ENCODE measurements around the gene LRRC71. TPM values are rescaled to one million over a fixed set of nuclear protein-coding genes. Genes with fewer than 3 reads are reported as not detected.

The LRRC71 gene
- total RNA-seq (2014; rRNA removed; shearing (Covaris generic); ENCODE audit: low replicate concordance) = 0.14 TPM in 1 of 2 replicates, not detected in the other

DNA sequence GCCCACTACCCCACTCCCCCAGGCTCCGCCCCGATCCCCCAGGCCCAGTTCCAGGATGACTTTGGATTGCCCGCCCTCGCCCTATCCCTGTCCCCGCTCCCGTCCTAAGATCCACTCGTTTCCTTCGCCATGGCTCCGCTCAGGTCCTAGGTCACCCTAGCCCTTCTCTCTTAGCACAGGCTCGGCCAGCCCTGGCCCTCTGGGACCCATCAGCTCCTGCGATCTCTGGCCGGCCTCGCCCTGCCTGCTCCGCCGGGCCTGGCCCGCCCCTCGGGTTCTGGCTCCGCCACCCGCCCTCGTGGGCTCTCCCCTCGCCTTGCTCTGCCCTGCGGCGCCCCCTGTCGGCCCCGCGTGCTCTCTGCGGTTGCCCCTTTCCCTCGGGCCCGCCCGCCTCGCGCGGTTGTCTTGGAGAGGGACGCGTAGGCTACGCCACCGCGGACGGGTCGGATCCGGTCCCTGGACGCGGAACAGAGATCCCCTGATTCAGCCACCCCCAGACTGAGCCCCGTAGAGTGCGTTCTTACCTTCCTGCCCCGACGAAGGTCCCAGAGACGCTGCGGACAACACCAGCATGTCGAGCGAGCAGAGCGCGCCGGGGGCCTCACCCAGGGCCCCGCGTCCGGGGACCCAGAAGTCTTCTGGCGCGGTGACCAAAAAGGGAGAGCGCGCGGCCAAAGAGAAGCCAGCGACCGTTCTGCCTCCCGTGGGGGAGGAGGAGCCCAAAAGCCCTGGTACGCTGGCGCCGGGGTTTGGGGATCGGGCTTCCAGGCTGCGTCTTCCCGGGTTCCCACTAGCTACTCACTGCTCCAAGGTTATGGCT, at the start of gene LRRC71:
TSS of gene LRRC71 (plus strand) at position 400 of the 820 bp plus-strand sequence. CDS start at position 572, 172 bp downstream.
- in situ Hi-C loops (cut with HindIII; ENCODE audit: low pct_unique_long_range_greater_than_20kb, low sequenced_read_pairs) = no loop called here
- DNase-seq (ENCODE audit: low read depth) = peak; percentile 71

DNA sequence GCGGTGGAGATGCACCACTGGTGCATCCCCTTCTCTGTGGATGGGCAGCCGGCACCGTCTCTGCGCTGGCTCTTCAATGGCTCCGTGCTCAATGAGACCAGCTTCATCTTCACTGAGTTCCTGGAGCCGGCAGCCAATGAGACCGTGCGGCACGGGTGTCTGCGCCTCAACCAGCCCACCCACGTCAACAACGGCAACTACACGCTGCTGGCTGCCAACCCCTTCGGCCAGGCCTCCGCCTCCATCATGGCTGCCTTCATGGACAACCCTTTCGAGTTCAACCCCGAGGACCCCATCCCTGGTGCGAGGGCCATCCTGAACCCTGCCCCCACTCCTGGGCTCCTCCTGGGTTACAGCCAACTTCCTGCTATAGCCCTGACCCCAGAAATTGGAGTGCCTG, 46.8 kb upstream of the LRRC71 start:
- in situ Hi-C loops (cut with HindIII; ENCODE audit: low pct_unique_long_range_greater_than_20kb, low sequenced_read_pairs) = no loop called here
- no peak for DNase-seq (ENCODE audit: low read depth)

DNA sequence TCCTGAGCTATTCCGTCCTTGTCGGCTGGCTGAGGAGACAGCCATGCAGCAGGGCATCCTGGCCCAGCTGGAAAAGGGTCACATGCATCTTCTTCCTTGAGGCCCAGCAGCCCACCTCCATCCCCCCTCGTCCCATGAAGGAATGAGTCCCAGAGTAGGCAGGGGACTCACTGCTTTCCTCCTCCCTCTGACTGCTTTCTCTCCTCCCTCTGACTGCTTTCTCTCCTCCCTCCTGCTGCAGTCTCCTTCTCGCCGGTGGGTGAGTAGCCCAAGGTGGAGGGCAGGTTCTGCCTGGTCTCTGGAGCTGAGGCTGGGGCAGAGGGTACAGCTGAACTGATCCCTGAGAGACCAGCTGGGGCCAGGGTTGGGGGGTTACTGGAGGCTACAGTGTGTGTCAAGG, 46.3 kb upstream of the LRRC71 start:
- no peak for DNase-seq (ENCODE audit: low read depth)
- in situ Hi-C loops (cut with HindIII; ENCODE audit: low pct_unique_long_range_greater_than_20kb, low sequenced_read_pairs) = no loop called here

DNA sequence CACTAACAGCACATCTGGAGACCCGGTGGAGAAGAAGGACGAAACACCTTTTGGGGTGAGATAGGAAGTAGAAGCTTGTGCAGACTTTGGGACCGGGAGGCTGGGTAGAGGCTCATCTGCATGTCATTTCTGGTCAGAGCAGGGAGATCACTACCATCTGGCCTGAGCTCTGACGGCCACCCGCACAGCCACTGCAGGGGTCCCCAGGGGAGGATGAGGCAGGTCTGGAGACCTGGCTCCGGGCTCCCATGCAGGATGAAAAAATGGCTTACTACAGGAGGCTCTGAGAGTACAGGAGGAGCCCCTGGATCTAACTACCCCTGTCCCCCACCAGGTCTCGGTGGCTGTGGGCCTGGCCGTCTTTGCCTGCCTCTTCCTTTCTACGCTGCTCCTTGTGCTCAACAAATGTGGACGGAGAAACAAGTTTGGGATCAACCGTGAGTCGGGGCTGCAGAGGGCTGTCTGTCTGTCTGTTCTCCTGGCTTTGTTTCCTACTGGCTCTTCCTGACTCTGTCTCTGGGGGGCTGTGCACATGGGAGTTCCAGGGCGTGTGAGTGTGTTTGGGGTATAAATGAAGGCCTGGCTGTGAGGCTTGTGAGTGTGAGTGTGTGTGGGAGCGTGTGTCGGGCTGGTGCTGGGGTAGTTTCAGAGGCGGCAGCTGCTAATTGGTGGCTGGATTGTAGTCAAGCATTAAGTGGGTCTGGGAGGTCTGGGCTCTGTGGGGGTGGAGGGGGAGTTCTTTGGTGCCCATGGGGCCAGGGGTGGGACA, 45.7 kb upstream of the LRRC71 start:
- DNase-seq (ENCODE audit: low read depth) = no peak

DNA sequence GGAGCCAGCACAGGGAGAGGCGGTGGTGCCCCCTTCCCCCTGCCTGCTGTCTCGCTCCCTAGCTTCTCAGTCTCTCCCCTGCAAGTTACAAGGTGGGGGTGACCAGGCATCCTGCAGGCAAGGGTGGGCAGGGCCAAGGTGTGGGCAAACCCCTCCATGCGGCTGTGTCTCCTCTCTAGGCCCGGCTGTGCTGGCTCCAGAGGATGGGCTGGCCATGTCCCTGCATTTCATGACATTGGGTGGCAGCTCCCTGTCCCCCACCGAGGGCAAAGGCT, 45.2 kb upstream of the LRRC71 start:
- in situ Hi-C loops (cut with HindIII; ENCODE audit: low pct_unique_long_range_greater_than_20kb, low sequenced_read_pairs) = no loop called here
- no peak for DNase-seq (ENCODE audit: low read depth)

More for the DNA sequence above, 45.7 kb upstream of the LRRC71 start:
- in situ Hi-C loops (cut with HindIII; ENCODE audit: low pct_unique_long_range_greater_than_20kb, low sequenced_read_pairs) = no loop called here

DNA sequence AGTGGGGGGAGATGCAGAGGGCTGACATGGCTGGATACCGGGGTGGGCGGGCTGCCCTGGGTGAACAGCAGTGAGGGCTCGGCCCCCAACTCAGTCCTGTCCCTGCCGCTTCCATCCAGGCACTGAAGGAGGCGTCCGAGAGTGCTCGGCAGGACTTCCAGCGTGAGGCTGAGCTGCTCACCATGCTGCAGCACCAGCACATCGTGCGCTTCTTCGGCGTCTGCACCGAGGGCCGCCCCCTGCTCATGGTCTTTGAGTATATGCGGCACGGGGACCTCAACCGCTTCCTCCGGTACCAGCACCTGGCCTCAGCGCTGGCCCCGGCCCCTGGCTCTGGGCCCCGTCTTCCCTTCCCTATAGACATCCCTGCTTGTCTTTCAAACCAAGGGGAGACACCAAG, 44.2 kb upstream of the LRRC71 start:
- in situ Hi-C loops (cut with HindIII; ENCODE audit: low pct_unique_long_range_greater_than_20kb, low sequenced_read_pairs) = no loop called here
- no peak for DNase-seq (ENCODE audit: low read depth)

DNA sequence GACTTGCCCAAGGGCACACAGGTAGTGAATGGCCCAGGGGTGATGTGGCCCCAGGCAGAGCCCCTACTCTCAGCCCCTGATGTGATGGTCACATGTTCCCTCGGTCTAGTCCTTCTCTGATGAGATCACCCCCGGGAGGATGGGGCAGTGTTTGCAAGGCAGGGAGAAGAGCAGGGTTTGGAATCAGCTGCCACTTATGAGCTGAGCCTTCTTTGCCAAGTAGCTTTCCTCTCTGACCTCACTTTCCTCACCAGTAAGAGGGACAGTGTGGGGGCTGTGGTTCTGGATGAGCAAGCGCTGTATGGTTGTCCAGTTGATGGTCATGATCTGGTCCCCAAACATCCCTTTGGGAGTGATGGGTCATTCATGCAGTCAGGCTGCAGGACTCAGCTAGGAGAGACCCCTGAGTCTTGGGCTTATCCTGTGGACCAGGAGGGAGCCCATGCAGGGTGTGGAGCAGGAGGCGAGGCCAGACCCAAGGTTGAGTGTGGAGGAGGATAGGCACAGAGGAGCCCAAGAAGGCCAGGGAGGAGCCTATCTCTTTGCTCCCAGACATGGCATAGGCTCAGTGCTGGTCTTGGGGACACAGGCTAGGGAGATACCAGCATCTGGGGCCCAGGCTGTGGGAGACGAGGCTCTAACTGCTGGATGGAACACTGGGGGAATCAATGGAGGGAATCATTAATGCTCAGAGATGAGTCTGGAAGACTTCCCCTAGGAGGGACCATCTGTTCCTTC, 42.8 kb upstream of the LRRC71 start:
- in situ Hi-C loops (cut with HindIII; ENCODE audit: low pct_unique_long_range_greater_than_20kb, low sequenced_read_pairs) = no loop called here
- no peak for DNase-seq (ENCODE audit: low read depth)

DNA sequence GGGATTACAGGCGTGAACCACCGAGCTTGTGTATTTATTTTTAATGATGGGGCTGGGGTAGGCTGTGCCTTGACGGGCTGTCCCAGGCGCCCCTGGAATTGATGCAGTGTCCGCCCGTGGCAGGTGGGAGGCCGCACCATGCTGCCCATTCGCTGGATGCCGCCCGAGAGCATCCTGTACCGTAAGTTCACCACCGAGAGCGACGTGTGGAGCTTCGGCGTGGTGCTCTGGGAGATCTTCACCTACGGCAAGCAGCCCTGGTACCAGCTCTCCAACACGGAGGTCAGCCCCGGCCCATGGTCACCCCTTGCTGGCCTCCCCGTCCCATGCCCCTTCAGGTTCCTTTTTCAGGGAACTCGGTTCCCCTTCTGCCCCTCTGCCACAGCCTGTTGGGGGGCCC, 40.6 kb upstream of the LRRC71 start:
- DNase-seq (ENCODE audit: low read depth) = no peak
- in situ Hi-C loops (cut with HindIII; ENCODE audit: low pct_unique_long_range_greater_than_20kb, low sequenced_read_pairs) = no loop called here

DNA sequence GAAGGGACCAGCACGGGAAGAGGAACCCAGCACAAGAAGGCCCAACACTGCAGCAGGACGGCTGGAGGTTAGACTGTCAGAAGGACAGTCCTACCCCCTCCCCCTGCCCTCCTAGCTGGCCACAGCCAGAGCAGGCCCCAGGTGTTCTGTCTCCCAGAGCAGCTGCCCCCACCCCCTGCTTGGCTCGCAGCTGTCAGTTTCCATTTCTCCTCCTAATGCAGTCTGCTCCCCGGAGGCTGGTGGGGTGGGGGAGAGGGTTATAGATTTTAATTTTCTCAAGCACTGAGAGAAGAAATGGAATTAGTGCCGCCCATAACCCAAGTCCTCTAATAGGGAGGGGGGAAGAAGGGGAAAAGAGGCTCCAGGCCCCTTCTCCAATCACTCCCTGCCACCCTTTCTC, 40.0 kb upstream of the LRRC71 start:
- no peak for DNase-seq (ENCODE audit: low read depth)
- in situ Hi-C loops (cut with HindIII; ENCODE audit: low pct_unique_long_range_greater_than_20kb, low sequenced_read_pairs) = no loop called here

DNA sequence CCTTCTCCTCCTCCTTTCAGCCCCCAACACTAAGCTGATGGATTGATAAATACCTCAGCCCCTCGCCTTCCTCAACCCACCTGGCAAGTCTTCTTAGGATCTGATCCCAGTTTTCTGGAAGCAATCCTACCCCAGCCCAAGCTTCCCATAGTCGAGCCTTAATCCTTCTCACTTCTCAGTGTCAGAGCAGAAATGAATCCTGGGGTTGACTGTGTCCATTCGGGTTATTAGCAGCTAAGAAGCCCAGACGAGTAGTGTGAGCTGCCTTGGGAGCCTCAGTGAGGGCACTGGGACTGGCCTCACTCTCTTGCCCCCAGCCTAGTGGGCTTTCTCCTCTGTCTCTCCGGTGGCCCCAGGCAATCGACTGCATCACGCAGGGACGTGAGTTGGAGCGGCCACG, 39.3 kb upstream of the LRRC71 start:
- in situ Hi-C loops (cut with HindIII; ENCODE audit: low pct_unique_long_range_greater_than_20kb, low sequenced_read_pairs) = no loop called here
- DNase-seq (ENCODE audit: low read depth) = no peak

DNA sequence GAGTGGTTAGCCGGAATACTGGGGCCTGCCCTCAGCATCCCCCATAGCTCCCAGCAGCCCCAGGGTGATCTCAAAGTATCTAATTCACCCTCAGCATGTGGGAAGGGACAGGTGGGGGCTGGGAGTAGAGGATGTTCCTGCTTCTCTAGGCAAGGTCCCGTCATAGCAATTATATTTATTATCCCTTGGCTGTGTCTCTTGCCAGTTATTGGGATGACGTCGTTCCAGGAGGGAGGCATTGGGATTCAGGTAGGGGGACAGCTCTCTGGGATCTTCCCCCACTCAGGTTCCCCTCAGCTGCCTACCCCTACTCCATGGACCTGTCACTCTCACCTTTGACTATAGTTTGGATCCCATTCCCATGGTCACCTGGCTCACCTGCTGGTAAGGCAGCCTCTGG, 38.8 kb upstream of the LRRC71 start:
- no peak for DNase-seq (ENCODE audit: low read depth)
- in situ Hi-C loops (cut with HindIII; ENCODE audit: low pct_unique_long_range_greater_than_20kb, low sequenced_read_pairs) = no loop called here

DNA sequence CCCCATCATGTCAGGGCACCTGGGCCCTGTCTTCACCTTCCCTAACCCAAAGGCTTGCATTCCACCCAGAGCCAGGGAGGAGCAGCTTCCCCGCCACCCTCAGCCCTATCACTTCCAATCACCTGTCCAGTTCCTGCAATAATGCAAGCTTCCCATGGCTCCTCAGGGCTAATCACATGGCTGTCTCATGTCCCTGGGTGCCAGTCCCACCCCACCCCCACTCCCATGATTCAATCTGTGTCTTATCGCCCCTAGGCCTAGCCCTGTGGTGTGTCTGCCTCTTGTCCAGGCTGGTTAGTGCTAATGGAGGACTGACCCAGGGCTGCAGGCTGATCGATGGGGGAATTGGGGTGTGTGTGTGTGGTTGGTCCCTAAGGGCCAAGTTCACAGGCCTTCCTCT, 37.9 kb upstream of the LRRC71 start:
- in situ Hi-C loops (cut with HindIII; ENCODE audit: low pct_unique_long_range_greater_than_20kb, low sequenced_read_pairs) = no loop called here
- DNase-seq (ENCODE audit: low read depth) = no peak

DNA sequence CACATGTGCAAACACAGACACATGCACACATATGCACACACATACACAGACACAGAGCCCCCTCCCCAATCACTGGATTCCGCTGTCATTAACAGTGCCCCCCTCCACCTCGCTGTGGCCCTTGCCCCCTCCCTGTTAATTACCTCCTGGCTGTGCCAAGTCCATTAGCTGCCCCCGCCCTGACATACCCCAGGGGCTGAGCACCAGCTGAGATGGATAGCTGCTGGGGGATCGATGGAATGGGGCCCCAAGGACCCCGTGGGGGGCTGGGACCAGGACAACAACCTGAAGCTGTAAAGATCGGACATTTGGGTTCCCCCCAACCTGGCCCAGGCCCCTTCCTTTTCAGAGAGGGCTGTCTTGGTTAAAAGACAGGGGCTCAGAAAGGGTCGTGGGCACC, 36.5 kb upstream of the LRRC71 start:
- in situ Hi-C loops (cut with HindIII; ENCODE audit: low pct_unique_long_range_greater_than_20kb, low sequenced_read_pairs) = no loop called here
- no peak for DNase-seq (ENCODE audit: low read depth)

DNA sequence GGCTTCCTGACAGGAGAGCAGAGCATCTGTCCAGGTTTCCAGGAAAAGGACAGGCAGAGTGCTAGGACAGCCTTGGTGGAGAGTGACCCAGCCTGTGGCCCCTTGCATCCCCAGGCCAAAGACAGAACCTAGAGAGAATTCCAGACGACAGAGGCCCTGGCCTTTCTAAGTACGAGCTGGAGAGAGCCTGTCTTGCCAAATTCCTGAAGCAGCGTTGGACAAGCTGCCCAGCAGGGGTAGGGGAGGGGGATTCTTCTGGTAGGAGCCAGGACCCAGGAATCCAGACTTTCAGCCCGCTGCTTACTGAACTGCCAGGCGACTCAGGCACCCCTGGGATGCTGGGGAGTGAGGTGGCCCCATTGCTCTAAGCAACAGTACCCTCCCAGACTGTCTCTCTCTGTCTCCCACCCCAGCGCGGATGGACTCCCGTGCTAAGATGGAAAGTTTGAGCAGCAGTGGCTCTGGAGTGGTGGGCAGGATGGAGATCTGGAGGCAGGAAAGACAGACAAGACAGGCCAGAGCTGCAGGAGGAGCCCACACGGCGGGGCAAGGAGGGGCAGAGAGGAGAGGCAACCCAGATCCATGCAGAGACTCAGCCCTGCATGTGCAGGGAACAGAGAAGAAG, 35.8 kb upstream of the LRRC71 start:
- DNase-seq (ENCODE audit: low read depth) = no peak
- in situ Hi-C loops (cut with HindIII; ENCODE audit: low pct_unique_long_range_greater_than_20kb, low sequenced_read_pairs) = no loop called here

DNA sequence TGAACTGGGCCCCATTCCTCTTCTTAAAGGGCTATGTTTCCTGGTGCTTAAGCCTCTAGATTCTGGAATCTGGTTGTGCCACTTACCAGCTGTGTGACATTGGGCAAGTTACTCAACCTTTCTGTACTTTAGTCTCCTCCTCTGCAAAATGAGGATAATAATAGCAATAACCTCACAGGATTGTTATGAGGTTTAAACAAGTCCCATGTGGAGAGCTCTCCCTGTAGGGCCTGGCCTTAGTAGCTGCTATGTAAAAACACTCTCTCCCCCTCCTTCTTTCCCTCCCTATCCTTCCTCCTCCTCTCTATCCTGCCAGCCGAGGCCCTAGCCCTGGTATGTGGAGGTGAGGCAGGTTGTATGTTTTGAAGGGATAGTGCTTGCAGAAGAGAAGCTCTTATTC, 35.1 kb upstream of the LRRC71 start:
- DNase-seq (ENCODE audit: low read depth) = no peak
- in situ Hi-C loops (cut with HindIII; ENCODE audit: low pct_unique_long_range_greater_than_20kb, low sequenced_read_pairs) = no loop called here

DNA sequence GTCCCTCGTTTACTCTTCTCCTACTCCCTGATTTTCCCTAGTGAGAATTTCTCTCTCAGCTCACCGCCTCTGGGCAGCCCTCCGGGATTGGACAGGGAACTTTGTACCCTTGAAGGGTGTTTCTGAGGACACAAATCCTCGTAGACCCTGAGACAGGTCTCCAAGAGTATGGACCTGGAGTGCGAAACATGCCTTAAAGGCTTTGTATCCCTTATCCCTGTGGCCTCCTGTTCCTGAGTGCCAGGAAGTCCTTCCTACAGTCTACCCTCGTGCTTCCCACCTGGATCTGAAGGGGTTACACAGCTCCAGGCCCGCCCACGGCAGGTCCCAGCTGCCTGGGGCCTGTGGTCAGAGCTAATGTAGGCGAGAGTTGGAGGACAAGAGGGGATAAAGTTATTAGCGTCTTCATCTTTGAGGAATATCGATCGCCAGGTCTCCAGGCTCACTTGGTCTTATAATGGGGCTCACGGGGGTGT, 34.5 kb upstream of the LRRC71 start:
- in situ Hi-C loops (cut with HindIII; ENCODE audit: low pct_unique_long_range_greater_than_20kb, low sequenced_read_pairs) = no loop called here
- no peak for DNase-seq (ENCODE audit: low read depth)

DNA sequence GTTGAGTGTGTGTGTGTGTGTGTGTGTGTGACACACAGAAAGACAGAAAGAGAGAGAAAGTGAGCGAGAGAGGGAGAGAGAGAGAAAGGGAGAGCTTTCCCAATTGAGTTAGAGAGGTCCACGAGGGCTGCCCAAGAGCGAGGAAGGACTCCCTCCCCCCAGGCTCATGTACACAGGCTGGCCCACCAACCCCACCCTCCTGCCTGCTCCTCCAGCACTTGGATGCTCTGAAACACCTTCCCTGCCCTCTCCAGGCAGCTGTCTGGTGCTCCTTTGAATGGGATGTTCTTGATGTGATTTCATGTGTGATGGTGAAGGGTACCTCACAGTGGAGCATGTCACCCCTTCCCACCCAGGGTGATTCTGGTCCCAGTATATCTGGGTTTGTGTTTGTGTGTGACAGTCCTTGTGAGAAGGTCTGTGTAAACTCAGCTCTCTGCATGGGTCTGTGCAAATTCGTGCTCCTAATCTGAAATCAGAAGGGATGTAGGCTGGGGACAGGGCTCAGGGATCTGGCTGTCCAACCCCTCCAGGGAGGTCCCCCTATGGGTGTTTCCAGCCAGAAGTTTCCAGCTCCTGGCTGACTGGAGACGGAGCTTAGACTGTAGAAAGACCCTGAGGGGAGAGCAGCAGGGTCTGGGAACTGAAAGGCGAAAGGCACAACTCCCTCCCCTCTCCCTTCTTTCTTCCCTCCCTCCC, 33.7 kb upstream of the LRRC71 start:
- no peak for DNase-seq (ENCODE audit: low read depth)
- in situ Hi-C loops (cut with HindIII; ENCODE audit: low pct_unique_long_range_greater_than_20kb, low sequenced_read_pairs) = no loop called here

DNA sequence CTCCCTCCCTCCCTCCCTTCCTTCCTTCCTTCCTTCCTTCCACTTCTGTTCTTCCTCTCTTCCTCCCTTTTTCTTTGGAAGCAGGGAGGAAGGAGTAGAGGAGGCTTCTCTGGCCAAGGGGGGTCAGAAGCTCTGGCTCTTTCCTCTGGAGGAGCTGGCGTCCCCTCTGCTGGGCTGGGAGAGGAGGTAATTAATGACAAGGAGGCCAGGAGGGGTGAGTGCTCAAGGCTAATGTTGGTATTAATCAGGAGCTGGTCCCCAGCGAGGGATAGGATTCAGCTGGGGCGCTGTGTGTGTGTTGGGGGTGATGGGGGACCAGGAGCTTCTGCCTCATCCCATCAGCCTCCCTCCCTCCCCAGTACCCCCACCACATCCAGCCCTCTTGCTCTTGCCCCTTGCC, 33.1 kb upstream of the LRRC71 start:
- in situ Hi-C loops (cut with HindIII; ENCODE audit: low pct_unique_long_range_greater_than_20kb, low sequenced_read_pairs) = no loop called here
- DNase-seq (ENCODE audit: low read depth) = no peak

Data from Caki2 (cell line).